Subcutaneous abdominal adipose tissue (tissue), 5 donors: ENCODE measurements around the gene PDE4D.
"Not testable (repeated sequence)": the region's sequence is repeated elsewhere in the genome, so short reads cannot be mapped to it uniquely, and the experiment has no call there.

Experiments
- H3K27ac ChIP-seq: one replicate; pipeline ENCODE4 v1.7.0; 2013; ENCODE audit warnings: low read depth, mild to moderate bottlenecking, inconsistent platforms, low read length, moderate library complexity
- H3K27me3 ChIP-seq, 5 donors: one replicate each; pipeline ENCODE4 v1.7.0; 2013; ENCODE audit warnings: low read length in 5 of 5, inconsistent platforms in 1 of 5; ENCODE audit not compliant: control insufficient read depth in 5 of 5, insufficient read depth in 4 of 5
- H3K36me3 ChIP-seq, 5 donors: one replicate each; pipeline ENCODE4 v1.7.0; 2013; ENCODE audit warnings: low read length in 5 of 5; ENCODE audit not compliant: control insufficient read depth in 5 of 5, insufficient read depth in 5 of 5
- H3K4me1 ChIP-seq, 5 donors: one replicate each; pipeline ENCODE4 v1.7.0; 2013; ENCODE audit warnings: low read length in 5 of 5, mild to moderate bottlenecking in 3 of 5, moderate library complexity in 1 of 5; ENCODE audit not compliant: control insufficient read depth in 5 of 5, insufficient read depth in 5 of 5
- H3K4me3 ChIP-seq, 5 donors: one replicate each; pipeline ENCODE4 v1.7.0; 2013; ENCODE audit warnings: low read length in 5 of 5, low read depth in 1 of 5
- H3K9ac ChIP-seq, 5 donors: one replicate each; pipeline ENCODE4 v1.7.0; 2013; ENCODE audit warnings: low read length in 5 of 5, mild to moderate bottlenecking in 4 of 5, moderate library complexity in 3 of 5
- H3K9me3 ChIP-seq, 5 donors: one replicate each; pipeline ENCODE4 v1.7.0; 2013; ENCODE audit warnings: low read length in 5 of 5; ENCODE audit not compliant: control insufficient read depth in 5 of 5
- donor health status: healthy.
- donor health status: healthy.
- donor health status: healthy.
- donor health status: healthy.
- donor health status: healthy.

Gene PDE4D

DNA sequence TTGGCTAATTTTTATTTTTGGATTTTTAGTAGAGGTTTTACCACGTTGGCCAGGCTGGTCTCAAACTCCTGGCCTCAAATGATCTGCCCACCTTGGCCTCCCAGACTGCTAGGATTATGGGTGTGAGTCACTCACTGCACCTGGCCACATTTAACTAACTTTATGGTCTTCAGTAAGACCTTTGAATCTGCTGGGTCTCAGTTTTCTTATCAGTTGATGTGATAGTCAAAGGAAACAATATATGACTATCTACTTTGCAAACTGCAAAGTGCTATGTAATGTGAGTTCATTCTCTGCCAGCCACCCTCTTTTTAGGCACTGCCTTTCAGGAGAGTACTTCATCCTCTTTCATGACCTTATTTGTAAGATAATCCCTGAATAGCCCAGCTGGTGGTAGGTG, 474.7 kb downstream of the PDE4D start:
- no peak overlapping the region for H3K27ac ChIP-seq
- no peaks in the 10 kb centered on the region for H3K36me3 ChIP-seq
- peaks cover 0 to 9% (median 0%) of the 10 kb centered on the region in 5 donors for H3K4me1 ChIP-seq
- no peaks in the 10 kb centered on the region for H3K9me3 ChIP-seq
- H3K27me3 ChIP-seq = no peaks in the 10 kb centered on the region
- no peak overlapping the region for H3K9ac ChIP-seq
- H3K4me3 ChIP-seq = no peak overlapping the region

DNA sequence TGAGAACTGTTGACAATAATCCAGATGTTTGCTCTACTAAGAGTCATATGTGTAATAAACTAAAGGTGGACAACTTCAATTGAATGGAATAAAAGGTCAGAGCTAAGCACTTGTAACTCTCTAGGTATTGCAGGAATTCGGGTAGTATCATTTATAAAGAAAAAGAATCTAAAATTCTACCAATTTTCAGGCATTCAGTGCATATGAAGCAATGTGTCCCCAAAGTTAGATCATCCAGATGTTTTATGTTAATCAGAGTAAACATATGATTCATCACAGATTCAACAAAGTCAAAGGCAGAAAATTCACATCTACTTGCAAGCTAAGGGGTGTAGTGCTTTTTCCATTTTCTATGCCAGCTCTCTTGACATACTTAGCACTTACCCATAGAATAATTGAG, 477.1 kb downstream of the PDE4D start:
- Histone ChIP-seq H3K4me1 (no peaks in the 10 kb centered on the region), H3K27ac (no peak overlapping the region), H3K9me3 (no peaks in the 10 kb centered on the region), H3K9ac (no peak overlapping the region), H3K36me3 (no peaks in the 10 kb centered on the region), H3K4me3 (no peak overlapping the region), H3K27me3 (no peaks in the 10 kb centered on the region)

DNA sequence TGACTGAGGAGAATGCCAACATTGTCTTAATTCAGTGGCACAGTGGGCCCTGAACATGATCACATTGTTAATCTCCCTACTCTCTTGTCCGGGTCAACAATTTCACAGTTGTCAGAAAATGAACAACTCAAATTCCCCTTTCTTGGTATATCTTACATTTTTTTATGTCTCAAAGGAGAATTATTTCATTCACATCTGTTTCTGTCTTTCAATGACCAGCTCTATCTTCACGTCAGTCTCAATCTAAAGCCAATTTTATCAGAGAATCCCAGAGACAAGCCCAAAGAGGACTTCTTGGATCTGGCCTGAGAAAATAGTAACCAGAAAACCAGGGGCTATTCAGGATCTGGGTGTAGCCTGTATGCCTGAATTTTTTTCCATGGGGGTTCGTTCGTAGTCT, 477.5 kb downstream of the PDE4D start:
- H3K4me3 ChIP-seq = no peak overlapping the region

DNA sequence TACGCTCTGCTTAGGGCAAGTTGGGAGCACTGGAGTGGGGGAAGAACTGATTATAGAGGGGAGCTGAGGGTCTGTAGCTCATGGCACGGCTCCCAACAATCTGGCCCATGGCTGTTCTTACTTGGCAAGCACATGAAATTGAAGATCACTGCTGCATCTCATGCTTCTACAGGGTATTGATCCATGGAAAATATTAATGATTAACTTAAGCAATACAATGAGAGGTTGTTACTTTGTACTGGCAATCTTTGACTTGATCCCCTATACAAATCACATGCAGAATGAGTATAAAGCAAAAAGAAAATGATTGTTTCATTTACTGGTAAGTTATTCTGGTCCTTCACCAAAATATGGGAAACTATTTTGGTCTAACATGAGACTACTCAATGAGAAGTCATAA, 481.1 kb downstream of the PDE4D start:
- H3K27ac ChIP-seq = no peak overlapping the region
- no peak overlapping the region for H3K9ac ChIP-seq
- no peaks in the 10 kb centered on the region for H3K27me3 ChIP-seq

More for the DNA sequence above, 477.5 kb downstream of the PDE4D start:
- no peaks in the 10 kb centered on the region for H3K9me3 ChIP-seq
- H3K27me3 ChIP-seq = no peaks in the 10 kb centered on the region
- no peaks in the 10 kb centered on the region for H3K36me3 ChIP-seq
- H3K4me1 ChIP-seq = no peaks in the 10 kb centered on the region
- H3K9ac ChIP-seq = no peak overlapping the region
- H3K27ac ChIP-seq = no peak overlapping the region

DNA sequence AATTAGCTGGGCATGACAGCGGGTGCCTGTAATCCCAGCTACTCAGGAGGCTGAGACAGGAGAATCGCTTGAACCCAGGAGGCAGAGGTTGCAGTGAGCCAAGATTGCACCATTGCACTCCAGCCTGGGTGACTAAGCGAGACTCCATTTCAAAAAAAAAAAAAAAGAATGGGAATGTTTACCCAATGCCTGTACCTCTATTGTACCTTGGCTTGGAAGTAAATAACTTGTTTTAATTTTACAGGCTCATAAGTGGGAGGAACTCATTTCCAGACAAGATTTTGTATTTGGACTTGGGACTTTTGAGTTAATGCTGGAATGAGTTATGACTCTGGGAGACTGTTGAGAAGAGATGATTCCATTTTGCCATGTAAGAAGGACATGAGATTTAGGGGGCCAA, 484.5 kb downstream of the PDE4D start:
- H3K27ac ChIP-seq, H3K9ac ChIP-seq, H3K36me3 ChIP-seq, H3K4me1 ChIP-seq, H3K27me3 ChIP-seq, H3K4me3 ChIP-seq: not testable (repeated sequence)
- H3K9me3 ChIP-seq = peaks cover 0 to 13% (median 11%) of the 10 kb centered on the region in 5 donors

More for the DNA sequence above, 481.1 kb downstream of the PDE4D start:
- Histone ChIP-seq H3K9me3 (peaks cover 0 to 12% (median 5%) of the 10 kb centered on the region in 5 donors), H3K36me3 (no peaks in the 10 kb centered on the region), H3K4me1 (no peaks in the 10 kb centered on the region), H3K4me3 (no peak overlapping the region)

DNA sequence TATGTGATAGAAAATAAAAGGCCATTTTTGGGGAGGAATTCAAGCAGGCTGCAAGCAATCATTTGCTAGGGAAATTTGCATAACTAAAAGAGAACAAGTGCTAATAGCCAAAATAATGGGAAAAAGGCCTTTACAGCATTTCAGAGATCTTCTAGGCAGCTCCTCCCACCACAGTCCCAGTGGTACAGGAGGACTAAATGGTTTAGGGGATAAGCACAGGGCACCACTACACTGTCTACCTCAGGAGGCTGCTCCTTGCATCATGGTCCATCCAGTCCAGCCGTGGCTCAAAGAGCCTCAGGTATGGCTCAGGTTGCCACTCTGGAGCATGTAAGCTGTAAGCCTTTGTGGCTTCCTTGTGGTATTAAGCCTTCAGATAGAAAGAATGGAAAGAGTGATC, 485.6 kb downstream of the PDE4D start:
- Histone ChIP-seq H3K27me3 (no peaks in the 10 kb centered on the region), H3K9ac (no peak overlapping the region), H3K27ac (no peak overlapping the region), H3K9me3 (peaks cover 0 to 14% (median 13%) of the 10 kb centered on the region in 5 donors), H3K4me1 (no peaks in the 10 kb centered on the region), H3K4me3 (peak overlapping the region in 1 of 5 donors; percentile 4), H3K36me3 (no peaks in the 10 kb centered on the region)

DNA sequence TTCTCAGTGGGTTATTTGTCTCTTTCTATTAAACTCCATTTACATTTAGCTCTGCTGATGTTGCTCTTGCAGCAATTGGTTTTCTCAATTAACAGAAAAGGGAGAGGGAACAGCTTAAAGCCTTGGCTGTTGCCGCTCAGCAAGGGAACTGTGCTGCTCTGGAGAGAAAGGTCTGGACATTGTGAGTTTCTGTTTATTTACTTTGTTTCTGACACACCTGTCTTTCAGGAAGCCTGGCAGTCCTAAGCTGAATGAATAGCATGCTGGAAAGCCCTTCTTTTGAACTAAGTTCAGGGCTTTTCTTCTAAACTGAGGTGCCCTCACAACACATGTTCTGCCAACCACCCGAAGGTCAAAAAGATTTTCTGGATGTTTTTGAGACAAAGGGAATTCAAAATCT, 491.9 kb downstream of the PDE4D start:
- H3K4me3 ChIP-seq = no peak overlapping the region
- peaks cover 0 to 9% (median 0%) of the 10 kb centered on the region in 5 donors for H3K9me3 ChIP-seq
- no peaks in the 10 kb centered on the region for H3K36me3 ChIP-seq
- H3K9ac ChIP-seq = no peak overlapping the region
- H3K27me3 ChIP-seq = no peaks in the 10 kb centered on the region
- H3K27ac ChIP-seq = no peak overlapping the region
- H3K4me1 ChIP-seq = no peaks in the 10 kb centered on the region

DNA sequence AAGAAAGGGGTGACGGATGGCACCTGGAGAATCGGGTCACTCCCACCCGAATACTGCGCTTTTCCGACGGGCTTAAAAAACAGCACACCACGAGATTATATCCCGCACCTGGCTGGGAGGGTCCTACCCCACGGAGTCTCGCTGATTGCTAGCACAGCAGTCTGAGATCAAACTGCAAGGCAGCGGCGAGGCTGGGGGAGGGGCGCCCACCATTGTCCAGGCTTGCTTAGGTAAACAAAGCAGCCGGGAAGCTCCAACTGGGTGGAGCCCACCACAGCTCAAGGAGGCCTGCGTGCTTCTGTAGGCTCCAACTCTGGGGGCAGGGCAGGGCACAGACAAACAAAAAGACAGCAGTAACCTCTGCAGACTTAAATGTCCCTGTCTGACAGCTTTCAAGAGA, 498.6 kb downstream of the PDE4D start:
- not testable (repeated sequence) for H3K4me3 ChIP-seq, H3K4me1 ChIP-seq, H3K27me3 ChIP-seq, H3K9ac ChIP-seq, H3K9me3 ChIP-seq, H3K36me3 ChIP-seq, H3K27ac ChIP-seq

DNA sequence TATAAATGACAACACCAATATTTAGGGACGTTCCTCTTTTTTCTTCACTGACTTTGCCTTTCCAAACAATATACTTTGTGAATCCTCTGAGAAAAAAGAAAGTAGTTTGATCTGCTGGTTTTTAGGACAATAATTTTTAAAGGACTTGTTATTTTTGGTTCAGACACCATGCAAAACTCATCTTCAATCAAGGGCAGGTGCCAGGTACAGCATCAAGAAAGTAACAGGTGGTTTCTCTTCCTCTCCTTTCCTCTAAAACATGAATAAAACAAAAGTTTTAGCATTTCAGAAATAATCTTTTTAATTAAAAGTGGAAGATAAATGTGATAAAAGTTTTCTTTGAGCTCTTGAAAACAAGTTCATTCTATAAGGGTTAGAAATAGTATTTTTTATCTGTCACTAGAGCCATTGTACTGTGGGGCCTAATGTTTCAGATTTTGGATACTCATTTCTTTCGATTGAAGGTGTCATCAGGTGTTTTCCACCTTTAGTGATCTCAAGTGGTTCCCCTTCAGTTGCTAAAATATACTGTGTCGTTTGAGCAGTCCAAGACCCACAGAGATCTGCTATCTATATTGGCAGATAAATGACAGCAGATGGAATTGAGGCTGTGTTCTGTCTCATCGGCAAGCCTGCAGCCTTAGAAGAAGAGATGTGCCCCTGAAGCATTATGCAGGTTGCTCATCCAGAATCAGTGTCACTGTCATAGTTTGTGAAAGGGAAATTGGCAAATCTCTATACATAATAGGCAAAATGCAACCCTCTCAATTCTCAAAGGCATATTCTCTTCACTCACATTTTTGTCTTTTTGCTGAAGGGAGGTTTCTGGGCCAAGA, 499.7 kb downstream of the PDE4D start:
- Histone ChIP-seq H3K4me1 (no peaks in the 10 kb centered on the region), H3K4me3 (no peak overlapping the region), H3K36me3 (no peaks in the 10 kb centered on the region), H3K27me3 (no peaks in the 10 kb centered on the region), H3K9ac (no peak overlapping the region), H3K9me3 (no peaks in the 10 kb centered on the region), H3K27ac (no peak overlapping the region)

DNA sequence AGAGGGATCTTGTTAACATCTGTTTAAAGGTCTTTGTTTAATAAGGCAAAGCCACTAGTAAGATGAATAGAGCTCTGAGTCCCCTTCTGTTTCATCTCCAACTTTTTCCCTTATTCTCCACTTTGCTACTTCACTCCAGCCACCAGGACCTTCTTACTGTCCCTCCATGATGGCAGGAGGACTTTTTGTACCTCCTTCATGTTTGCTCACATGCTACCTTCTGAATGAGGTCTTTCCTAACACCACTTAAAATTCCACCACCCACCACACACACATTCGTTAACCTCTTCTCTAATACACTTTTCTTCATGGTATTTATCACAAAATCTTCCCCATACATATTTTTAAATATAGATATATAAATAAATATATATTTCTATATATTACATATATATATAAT, 501.9 kb downstream of the PDE4D start:
- Histone ChIP-seq H3K27ac (no peak overlapping the region), H3K9ac (peak overlapping the region in 1 of 5 donors; percentile 16), H3K27me3 (no peaks in the 10 kb centered on the region), H3K9me3 (no peaks in the 10 kb centered on the region), H3K4me1 (no peaks in the 10 kb centered on the region), H3K36me3 (no peaks in the 10 kb centered on the region), H3K4me3 (no peak overlapping the region)
